GM18520 (cell line): Measurements from ENCODE around the gene PRKN.

Source experiments
- ATAC-seq: cut with Tn5 transposase; IDR thresholded peaks from one replicate; pipeline ENCODE4 v1.9.1; 2021; ENCODE audit not compliant: unreplicated experiment

The PRKN gene

GRCh38 chr6:162005372-162005771 is 722.2 kb downstream of the PRKN start:
- no peak for ATAC-seq

- no peak for ATAC-seq
These were observed 730.8 kb downstream of the PRKN start for GRCh38 chr6:161996783-161997182.

GRCh38 chr6:161985876-161986423 is 741.6 kb downstream of the PRKN start:
- no peak for ATAC-seq

- ATAC-seq: no peak
These were observed 742.9 kb downstream of the PRKN start for GRCh38 chr6:161984713-161985112.

GRCh38 chr6:161976553-161976952 is 751.0 kb downstream of the PRKN start:
- ATAC-seq: no peak

- no peak for ATAC-seq
These were observed 754.5 kb downstream of the PRKN start for GRCh38 chr6:161973064-161973463.

GRCh38 chr6:161971043-161971442 is 756.5 kb downstream of the PRKN start:
- no peak for ATAC-seq

GRCh38 chr6:161963634-161964234 is 763.8 kb downstream of the PRKN start:
- no peak for ATAC-seq

GRCh38 chr6:161963181-161963580 is 764.4 kb downstream of the PRKN start:
- ATAC-seq: no peak

GRCh38 chr6:161961796-161962195 is 765.8 kb downstream of the PRKN start:
- no peak for ATAC-seq

GRCh38 chr6:161961046-161961445 is 766.5 kb downstream of the PRKN start:
- ATAC-seq: no peak

- ATAC-seq: no peak
These were observed 768.5 kb downstream of the PRKN start for GRCh38 chr6:161959072-161959471.

GRCh38 chr6:161956082-161956481 is 771.5 kb downstream of the PRKN start:
- no peak for ATAC-seq

GRCh38 chr6:161954699-161955276 is 772.8 kb downstream of the PRKN start:
- ATAC-seq: no peak

GRCh38 chr6:161954077-161954476 is 773.5 kb downstream of the PRKN start:
- no peak for ATAC-seq

GRCh38 chr6:161951126-161951525 is 776.4 kb downstream of the PRKN start:
- no peak for ATAC-seq

GRCh38 chr6:161949531-161949930 is 778.0 kb downstream of the PRKN start:
- ATAC-seq: no peak

GRCh38 chr6:161948462-161948861 is 779.1 kb downstream of the PRKN start:
- ATAC-seq: no peak

GRCh38 chr6:161947371-161947770 is 780.2 kb downstream of the PRKN start:
- ATAC-seq: no peak

- ATAC-seq: no peak
These were observed 781.1 kb downstream of the PRKN start for GRCh38 chr6:161946461-161946860.

- ATAC-seq: no peak
These were observed 784.0 kb downstream of the PRKN start for GRCh38 chr6:161943561-161943960.

- no peak for ATAC-seq
These were observed 786.0 kb downstream of the PRKN start for GRCh38 chr6:161941565-161941964.

- ATAC-seq: no peak
These were observed 787.0 kb downstream of the PRKN start for GRCh38 chr6:161940519-161940918.
